Subcutaneous adipose tissue (tissue), 4 donors: ENCODE measurements around the gene UNKL. TPM values are rescaled to one million over a fixed set of nuclear protein-coding genes. Genes with fewer than 3 reads are reported as not detected.

Experiments used
- CTCF ChIP-seq: fragments of 450-650 bp; IDR thresholded peaks from one replicate; pipeline ENCODE4 v1.5.1; 2016; ENCODE audit warnings: low read depth, mild to moderate bottlenecking, control low read depth, antibody characterized with exemption, moderate library complexity
- total RNA-seq, 4 donors: library from RNA; depleted of rRNA; stranded (reverse); fragments of >200 nt; gene quantifications; one replicate each; pipeline ENCODE4 v1.1.0, GENCODE V29; 2016

Gene UNKL
- total RNA-seq, 4 donors from 2014 or later = 14.3 to 49.2 (median 25.9) TPM

- TF ChIP-seq CTCF = no peak
These were observed 94.4 kb downstream of the UNKL start for GRCh38 chr16:1320097-1320496.

GRCh38 chr16:1319041-1319440 is 95.5 kb downstream of the UNKL start:
- TF ChIP-seq CTCF = no peak

- TF ChIP-seq CTCF = no peak
These were observed 96.3 kb downstream of the UNKL start for GRCh38 chr16:1318268-1318545.

- no peak for TF ChIP-seq CTCF
These were observed 96.8 kb downstream of the UNKL start for GRCh38 chr16:1317479-1318267.

GRCh38 chr16:1316033-1316405 is 98.5 kb downstream of the UNKL start:
- TF ChIP-seq CTCF = no peak

GRCh38 chr16:1315081-1316032 is 99.1 kb downstream of the UNKL start:
- no peak for TF ChIP-seq CTCF

GRCh38 chr16:1314399-1315068 is 100.0 kb downstream of the UNKL start:
- no peak for TF ChIP-seq CTCF
